Liver (tissue), 9 donors: ENCODE measurements around the gene FOXK2. TPM values are rescaled to one million over a fixed set of nuclear protein-coding genes. Genes with fewer than 3 reads are reported as not detected.

ENCODE experiments used
- DNase-seq: peaks from one replicate; pipeline ENCODE4 v3.0.0-alpha.2; 2017; ENCODE audit warnings: low spot score
- H3K27ac ChIP-seq, 2 donors: one replicate each; pipeline ENCODE4 v1.7.0; 2013; ENCODE audit warnings: inconsistent platforms in 2 of 2, low read length in 2 of 2, control low read depth in 1 of 2, low read depth in 1 of 2, mild to moderate bottlenecking in 1 of 2
- H3K27me3 ChIP-seq, 4 donors: one replicate each; pipeline versions ENCODE4 v1.6.1 to v1.7.0; 2013; ENCODE audit warnings: low read length in 3 of 4, inconsistent platforms in 1 of 4, mild to moderate bottlenecking in 1 of 4, moderate library complexity in 1 of 4; ENCODE audit not compliant: control insufficient read depth in 4 of 4, insufficient read depth in 4 of 4
- H3K36me3 ChIP-seq, 4 donors: one replicate each; pipeline versions ENCODE4 v1.6.1 to v1.7.0; 2013; ENCODE audit warnings: low read length in 3 of 4, mild to moderate bottlenecking in 3 of 4, low read depth in 1 of 4, moderate library complexity in 1 of 4; ENCODE audit not compliant: control insufficient read depth in 4 of 4, insufficient read depth in 3 of 4
- H3K4me1 ChIP-seq, 4 donors: one replicate each; pipeline versions ENCODE4 v1.6.1 to v1.7.0; 2013; ENCODE audit warnings: low read length in 3 of 4, mild to moderate bottlenecking in 3 of 4, moderate library complexity in 1 of 4; ENCODE audit not compliant: control insufficient read depth in 4 of 4, insufficient read depth in 4 of 4
- H3K4me3 ChIP-seq, 3 donors: one replicate each; pipeline versions ENCODE4 v1.6.1 to v1.7.0; 2013; ENCODE audit warnings: low read length in 3 of 3, control low read depth in 1 of 3, low read depth in 1 of 3, mild to moderate bottlenecking in 1 of 3
- H3K9ac ChIP-seq, 2 donors: one replicate each; pipeline ENCODE4 v1.7.0; 2013; ENCODE audit warnings: low read length in 2 of 2, mild to moderate bottlenecking in 2 of 2, moderate library complexity in 2 of 2, control low read depth in 1 of 2, low read depth in 1 of 2
- H3K9me3 ChIP-seq, 4 donors: one replicate each; pipeline versions ENCODE4 v1.6.1 to v1.7.0; 2013; ENCODE audit warnings: low read length in 3 of 4; ENCODE audit not compliant: control insufficient read depth in 4 of 4
- ATF3 ChIP-seq: IDR thresholded peaks from 2 replicates; pipeline ENCODE4 v1.6.1; 2016; ENCODE audit warnings: antibody characterized with exemption
- CTCF ChIP-seq: fragments of 150-350 bp; IDR thresholded peaks from 2 replicates; pipeline ENCODE4 v1.5.1; 2017; ENCODE audit warnings: improper control_type of control experiment, low read depth, low read length; ENCODE audit not compliant: missing input control
- EGR1 ChIP-seq, 2 donors: IDR thresholded peaks; 2 replicates each; pipeline ENCODE4 v1.6.1; 2016 to 2018; ENCODE audit warnings: antibody characterized with exemption in 2 of 2, low read depth in 2 of 2
- FOXA1 ChIP-seq: IDR thresholded peaks from 2 replicates; pipeline ENCODE4 v1.6.1; 2016; ENCODE audit warnings: antibody characterized with exemption
- FOXA2 ChIP-seq: IDR thresholded peaks from 2 replicates; pipeline ENCODE4 v1.6.1; 2016; ENCODE audit warnings: antibody characterized with exemption
- GABPA ChIP-seq, 2 donors: IDR thresholded peaks in 1 of 2; conservative IDR thresholded peaks in 1 of 2; 2 replicates each; pipeline ENCODE4 v1.6.1; 2016; ENCODE audit warnings: antibody characterized with exemption in 2 of 2, mild to moderate bottlenecking in 1 of 2, moderate library complexity in 1 of 2
- HNF4A ChIP-seq, 2 donors: conservative IDR thresholded peaks; 2 replicates each; pipeline ENCODE4 v1.6.1; 2016; ENCODE audit warnings: antibody characterized with exemption in 2 of 2, mild to moderate bottlenecking in 2 of 2
- HNF4G ChIP-seq: IDR thresholded peaks from 2 replicates; pipeline ENCODE4 v1.6.1; 2016; ENCODE audit warnings: antibody characterized with exemption
- JUND ChIP-seq, 2 donors: IDR thresholded peaks; 2 replicates each; pipeline ENCODE4 v1.6.1; 2016; ENCODE audit warnings: antibody characterized with exemption in 2 of 2
- NR2F2 ChIP-seq: IDR thresholded peaks from 2 replicates; pipeline ENCODE4 v1.6.1; 2016; ENCODE audit warnings: antibody characterized with exemption
- RAD21 ChIP-seq, 2 donors: IDR thresholded peaks; 2 replicates each; pipeline ENCODE4 v1.6.1; 2016; ENCODE audit warnings: antibody characterized with exemption in 2 of 2, mild to moderate bottlenecking in 2 of 2
- RXRA ChIP-seq, 2 donors: IDR thresholded peaks; 2 replicates each; pipeline ENCODE4 v1.6.1; 2017 to 2018; ENCODE audit warnings: antibody characterized with exemption in 2 of 2, mild to moderate bottlenecking in 1 of 2
- SP1 ChIP-seq: IDR thresholded peaks from 2 replicates; pipeline ENCODE4 v1.6.1; 2018; ENCODE audit warnings: antibody characterized with exemption, mild to moderate bottlenecking
- TAF1 ChIP-seq: conservative IDR thresholded peaks from 2 replicates; pipeline ENCODE4 v1.6.1; 2016; ENCODE audit warnings: antibody characterized with exemption, mild to moderate bottlenecking
- YY1 ChIP-seq: IDR thresholded peaks from 2 replicates; pipeline ENCODE4 v1.6.1; 2016; ENCODE audit warnings: antibody characterized with exemption, mild to moderate bottlenecking
- WGBS: extraction: QIAGEN DNeasy Blood & Tissue Kit; methylation state at CpG from one replicate; pipeline ENCODE4 v1.1.7; 2013; 5-methylcytosine and 5-hydroxymethylcytosine counted together
- polyA plus RNA-seq, 2 donors: library from polyadenylated mRNA; stranded (reverse) in 1 of 2; unstranded in 1 of 2; fragments of 200-250 nt in 1 of 2; fragments of >200 nt in 1 of 2; fragmentation: Nextera tagmentation in 1 of 2; extraction: Ambion mirVana in 1 of 2; gene quantifications; one replicate each; pipeline versions ENCODE4 v1.2.1 to v1.2.3, GENCODE V29; 2013 to 2015
- total RNA-seq, 2 donors: library from RNA; depleted of rRNA; stranded (reverse); fragments of >200 nt; gene quantifications; one replicate each; pipeline ENCODE4 v1.2.3, GENCODE V29; 2014
- TF ChIP-seq, protein P1 (sequence below): IDR thresholded peaks from 2 replicates; pipeline ENCODE4 v1.6.1; 2016; ENCODE audit warnings: antibody characterized with exemption
- TF ChIP-seq, protein P2 (sequence below): IDR thresholded peaks from 2 replicates; pipeline ENCODE4 v1.6.1; 2016; ENCODE audit warnings: antibody characterized with exemption, mild to moderate bottlenecking
- TF ChIP-seq, protein P3 (sequence below): IDR thresholded peaks from 2 replicates; pipeline ENCODE4 v1.6.1; 2016; ENCODE audit warnings: antibody characterized with exemption
- donor health status: healthy.
- donor health status: healthy.
- donor health status: healthy.
- donor health status: healthy.
- donor health status: healthy.

The FOXK2 gene
- total and polyA plus RNA-seq, 4 donors = 3.1 to 16.2 (median 10.8) TPM

DNA sequence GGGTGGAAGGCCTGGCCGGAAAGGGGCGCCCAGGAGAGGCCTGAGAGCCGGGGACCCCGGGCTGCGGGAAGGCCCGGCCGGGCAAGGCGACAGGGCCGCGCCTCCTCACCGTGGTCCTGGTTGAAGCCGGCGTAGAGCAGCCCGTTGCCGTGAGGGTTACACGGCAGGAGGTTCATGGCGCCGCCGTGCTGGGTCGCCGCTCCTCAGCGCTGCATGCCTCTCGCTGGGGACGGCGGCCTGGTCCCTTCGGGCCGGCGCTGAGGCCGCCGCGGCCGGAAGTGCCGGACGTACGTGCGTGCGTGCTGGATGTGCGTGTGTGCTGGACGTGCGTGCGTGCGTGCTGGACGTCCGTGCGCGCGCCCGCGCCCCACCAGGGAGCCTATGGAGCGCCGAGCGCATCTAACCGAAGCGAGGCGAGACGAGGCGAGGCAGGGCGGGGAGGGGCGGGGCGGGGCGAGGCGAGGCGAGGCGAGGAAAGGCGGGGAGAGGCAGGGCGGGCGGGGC is 128.7 kb downstream of the FOXK2 start, which contains the start of gene WDR45B:
TSS of gene WDR45B (minus strand) at position 280 of the 504 bp plus-strand sequence. CDS start at position 176, 104 bp downstream.
- Histone ChIP-seq H3K27ac (peak within 1 kb of the TSS; percentile 85 to 92), H3K36me3 (peaks cover 0 to 11% (median 9%) of the 10 kb centered on the region in 4 donors), H3K27me3 (no peaks in the 10 kb centered on the region), H3K4me3 (peak within 1 kb of the TSS; percentile 80 to 94 (median 89)), H3K4me1 (peaks cover 3 to 19% (median 14%) of the 10 kb centered on the region in 4 donors), H3K9ac (peak within 1 kb of the TSS; percentile 33 to 78), H3K9me3 (no peaks in the 10 kb centered on the region)
- DNase-seq = peak; percentile 94
- under 1% methylated on average over 66 of the region's 67 CpGs for WGBS
- TF ChIP-seq SP1 (no peak), EGR1 (IDR thresholded peaks at IDR 0.05; ENCODE audit: low read depth in 2 of 2) (peak in 1 of 2 donors; percentile 78), GABPA (IDR thresholded peaks at IDR 0.05 in 1 of 2, conservative IDR thresholded peaks at IDR 0.05 in 1 of 2) (peak in 1 of 2 donors; percentile 85), ATF3 (no peak), RAD21 (IDR thresholded peaks at IDR 0.05) (peak in 1 of 2 donors; percentile 34)

GRCh38 chr17:82648742-82649331 is 129.3 kb downstream of the FOXK2 start:
- WGBS = 16% methylated on average over 24 of the region's 37 CpGs
- H3K4me1 ChIP-seq = peaks cover 3 to 19% (median 14%) of the 10 kb centered on the region in 4 donors

More at GRCh38 chr17:82648742-82649331, 129.3 kb downstream of the FOXK2 start:
- Histone ChIP-seq H3K9ac (no peak overlapping the region), H3K4me3 (peak overlapping the region in 2 of 3 donors; percentile 23 to 26), H3K27me3 (no peaks in the 10 kb centered on the region), H3K9me3 (no peaks in the 10 kb centered on the region), H3K27ac (no peak overlapping the region), H3K36me3 (peaks cover 0 to 6% (median 3%) of the 10 kb centered on the region in 4 donors)
- TF ChIP-seq HNF4A (conservative IDR thresholded peaks at IDR 0.05) (no peak), NR2F2 (no peak), YY1 (no peak), GABPA (IDR thresholded peaks at IDR 0.05 in 1 of 2, conservative IDR thresholded peaks at IDR 0.05 in 1 of 2) (no peak), FOXA2 (no peak), RXRA (IDR thresholded peaks at IDR 0.05) (no peak), EGR1 (IDR thresholded peaks at IDR 0.05; ENCODE audit: low read depth in 2 of 2) (no peak), HNF4G (no peak), CTCF (no peak), SP1 (no peak), JUND (IDR thresholded peaks at IDR 0.05) (no peak), ATF3 (no peak), FOXA1 (no peak), TAF1 (no peak), RAD21 (IDR thresholded peaks at IDR 0.05) (no peak)
- TF ChIP-seq, protein P1, sequence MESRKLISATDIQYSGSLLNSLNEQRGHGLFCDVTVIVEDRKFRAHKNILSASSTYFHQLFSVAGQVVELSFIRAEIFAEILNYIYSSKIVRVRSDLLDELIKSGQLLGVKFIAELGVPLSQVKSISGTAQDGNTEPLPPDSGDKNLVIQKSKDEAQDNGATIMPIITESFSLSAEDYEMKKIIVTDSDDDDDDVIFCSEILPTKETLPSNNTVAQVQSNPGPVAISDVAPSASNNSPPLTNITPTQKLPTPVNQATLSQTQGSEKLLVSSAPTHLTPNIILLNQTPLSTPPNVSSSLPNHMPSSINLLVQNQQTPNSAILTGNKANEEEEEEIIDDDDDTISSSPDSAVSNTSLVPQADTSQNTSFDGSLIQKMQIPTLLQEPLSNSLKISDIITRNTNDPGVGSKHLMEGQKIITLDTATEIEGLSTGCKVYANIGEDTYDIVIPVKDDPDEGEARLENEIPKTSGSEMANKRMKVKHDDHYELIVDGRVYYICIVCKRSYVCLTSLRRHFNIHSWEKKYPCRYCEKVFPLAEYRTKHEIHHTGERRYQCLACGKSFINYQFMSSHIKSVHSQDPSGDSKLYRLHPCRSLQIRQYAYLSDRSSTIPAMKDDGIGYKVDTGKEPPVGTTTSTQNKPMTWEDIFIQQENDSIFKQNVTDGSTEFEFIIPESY = no peak
- TF ChIP-seq, protein P2, sequence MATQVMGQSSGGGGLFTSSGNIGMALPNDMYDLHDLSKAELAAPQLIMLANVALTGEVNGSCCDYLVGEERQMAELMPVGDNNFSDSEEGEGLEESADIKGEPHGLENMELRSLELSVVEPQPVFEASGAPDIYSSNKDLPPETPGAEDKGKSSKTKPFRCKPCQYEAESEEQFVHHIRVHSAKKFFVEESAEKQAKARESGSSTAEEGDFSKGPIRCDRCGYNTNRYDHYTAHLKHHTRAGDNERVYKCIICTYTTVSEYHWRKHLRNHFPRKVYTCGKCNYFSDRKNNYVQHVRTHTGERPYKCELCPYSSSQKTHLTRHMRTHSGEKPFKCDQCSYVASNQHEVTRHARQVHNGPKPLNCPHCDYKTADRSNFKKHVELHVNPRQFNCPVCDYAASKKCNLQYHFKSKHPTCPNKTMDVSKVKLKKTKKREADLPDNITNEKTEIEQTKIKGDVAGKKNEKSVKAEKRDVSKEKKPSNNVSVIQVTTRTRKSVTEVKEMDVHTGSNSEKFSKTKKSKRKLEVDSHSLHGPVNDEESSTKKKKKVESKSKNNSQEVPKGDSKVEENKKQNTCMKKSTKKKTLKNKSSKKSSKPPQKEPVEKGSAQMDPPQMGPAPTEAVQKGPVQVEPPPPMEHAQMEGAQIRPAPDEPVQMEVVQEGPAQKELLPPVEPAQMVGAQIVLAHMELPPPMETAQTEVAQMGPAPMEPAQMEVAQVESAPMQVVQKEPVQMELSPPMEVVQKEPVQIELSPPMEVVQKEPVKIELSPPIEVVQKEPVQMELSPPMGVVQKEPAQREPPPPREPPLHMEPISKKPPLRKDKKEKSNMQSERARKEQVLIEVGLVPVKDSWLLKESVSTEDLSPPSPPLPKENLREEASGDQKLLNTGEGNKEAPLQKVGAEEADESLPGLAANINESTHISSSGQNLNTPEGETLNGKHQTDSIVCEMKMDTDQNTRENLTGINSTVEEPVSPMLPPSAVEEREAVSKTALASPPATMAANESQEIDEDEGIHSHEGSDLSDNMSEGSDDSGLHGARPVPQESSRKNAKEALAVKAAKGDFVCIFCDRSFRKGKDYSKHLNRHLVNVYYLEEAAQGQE = no peak
- TF ChIP-seq, protein P3, sequence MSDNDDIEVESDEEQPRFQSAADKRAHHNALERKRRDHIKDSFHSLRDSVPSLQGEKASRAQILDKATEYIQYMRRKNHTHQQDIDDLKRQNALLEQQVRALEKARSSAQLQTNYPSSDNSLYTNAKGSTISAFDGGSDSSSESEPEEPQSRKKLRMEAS = no peak
- no peak for DNase-seq
